EH (cell line): ENCODE measurements around the gene POLA2.

Experiments used
- DNase-seq: peaks from one replicate; pipeline ENCODE4 v3.0.0-alpha.2; 2015; ENCODE audit warnings: low read depth

POLA2 gene

DNA sequence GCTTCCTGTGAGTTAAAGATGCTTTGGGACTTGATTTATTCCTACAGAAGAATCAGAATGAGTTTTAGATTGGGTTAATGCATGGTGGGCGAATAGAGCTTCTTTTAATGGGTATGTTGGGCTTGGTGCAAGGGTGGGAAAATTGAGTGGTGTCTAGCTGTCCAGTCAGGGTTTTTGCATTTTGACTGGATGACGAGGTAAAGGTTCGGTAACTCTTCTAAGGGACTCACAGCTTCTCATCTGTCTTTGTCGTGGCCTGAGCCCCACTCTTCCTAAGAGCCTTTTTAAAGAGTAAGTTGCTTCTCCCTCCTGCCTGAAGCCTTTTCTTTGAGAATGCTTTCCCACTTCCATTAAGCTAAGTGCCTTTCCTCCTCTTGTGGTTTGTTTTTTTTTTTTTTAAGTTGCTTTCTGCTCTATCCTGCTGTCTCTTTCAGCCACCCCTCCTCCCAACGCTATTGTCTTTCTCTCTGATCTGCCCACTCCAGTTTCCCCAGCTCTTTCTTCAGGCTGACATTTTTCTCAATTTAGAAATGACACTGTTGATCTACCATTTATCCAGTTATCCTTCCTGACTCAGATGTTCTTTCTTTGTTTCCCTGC lies 73.0 kb downstream of the POLA2 start:
- DNase-seq = peak; percentile 28

DNA sequence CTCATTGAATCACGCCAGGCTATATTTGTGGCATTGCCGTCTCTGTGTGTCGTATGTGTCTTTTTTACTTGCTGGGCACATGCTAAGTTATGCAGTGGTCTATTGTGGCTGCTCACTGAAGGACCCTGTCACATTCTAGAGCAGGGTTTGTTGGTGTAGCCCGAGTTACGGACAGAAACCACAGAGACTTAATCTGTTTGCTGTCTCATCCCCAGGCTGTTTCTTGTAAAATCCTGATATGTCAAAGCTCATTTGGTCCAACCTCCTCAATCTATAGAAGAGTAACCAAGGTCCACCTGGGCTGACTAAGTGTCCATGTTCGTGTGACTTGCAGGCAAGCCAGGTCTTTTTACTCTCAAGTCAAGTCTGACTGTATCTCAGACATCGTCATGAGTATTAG lies 76.9 kb downstream of the POLA2 start:
- DNase-seq = no peak

DNA sequence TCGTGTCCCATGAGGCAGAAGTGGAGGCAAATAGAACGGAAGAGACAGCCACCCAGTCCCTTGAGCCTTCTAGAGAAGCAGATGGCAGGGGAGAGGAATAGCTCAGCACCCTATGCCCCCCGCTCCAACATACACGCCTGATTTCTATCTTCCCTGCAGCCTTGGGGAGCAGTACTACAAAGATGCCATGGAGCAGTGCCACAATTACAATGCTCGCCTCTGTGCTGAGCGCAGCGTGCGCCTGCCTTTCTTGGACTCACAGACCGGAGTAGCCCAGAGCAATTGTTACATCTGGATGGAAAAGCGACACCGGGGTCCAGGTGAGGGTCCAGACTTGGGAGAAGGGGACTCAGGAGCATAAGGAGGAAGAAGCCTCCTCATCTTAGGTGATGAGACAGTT lies 78.5 kb downstream of the POLA2 start:
- no peak for DNase-seq

DNA sequence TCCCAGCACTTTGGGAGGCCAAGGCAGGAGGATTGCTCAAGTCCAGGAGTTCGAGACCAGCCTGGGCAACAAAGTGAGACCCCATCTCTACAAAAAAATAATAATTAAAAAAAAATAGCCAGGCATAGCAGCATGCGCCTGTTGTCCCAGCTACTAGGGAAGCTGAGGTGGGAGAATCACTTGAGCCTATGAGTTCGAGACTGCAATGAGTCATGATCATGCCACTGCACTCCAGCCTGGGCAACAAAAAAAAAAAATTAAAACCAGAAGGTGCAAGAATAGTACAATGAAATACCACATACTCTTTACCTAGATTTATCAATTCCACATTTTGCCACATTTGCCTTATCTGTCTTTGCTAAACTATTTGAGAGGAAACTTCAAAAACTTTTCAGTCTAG lies 80.1 kb downstream of the POLA2 start:
- DNase-seq = no peak
